ENCODE results near the gene SH2D1A. TPM values are rescaled to one million over a fixed set of nuclear protein-coding genes. Genes with fewer than 3 reads are reported as not detected.
"Not testable (repeated sequence)": the region's sequence is repeated elsewhere in the genome, so short reads cannot be mapped to it uniquely, and the experiment has no call there.

The SH2D1A gene
- total RNA-seq, 4 donors from 2014 or later, result not detected

DNA sequence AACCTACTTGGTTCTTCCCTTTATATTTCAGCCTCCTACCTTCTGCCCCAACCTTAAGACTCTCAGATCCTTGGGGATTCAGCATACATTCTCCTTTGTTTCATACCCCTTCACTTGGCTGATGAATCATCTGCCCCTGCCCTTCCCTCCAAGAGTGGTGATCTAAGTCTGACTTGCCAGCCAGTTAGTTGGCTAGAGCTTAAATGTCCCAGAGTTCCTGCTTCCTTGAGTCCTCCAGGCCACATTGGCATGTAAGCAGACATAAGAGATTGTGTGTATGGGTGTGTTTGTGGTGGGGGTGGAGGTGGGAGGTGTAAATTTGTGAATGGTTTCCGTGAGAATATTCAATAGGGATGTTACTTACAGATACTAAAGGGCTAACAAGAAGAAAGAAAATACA is 17.6 kb upstream of the SH2D1A start:
- TF ChIP-seq, protein P1, sequence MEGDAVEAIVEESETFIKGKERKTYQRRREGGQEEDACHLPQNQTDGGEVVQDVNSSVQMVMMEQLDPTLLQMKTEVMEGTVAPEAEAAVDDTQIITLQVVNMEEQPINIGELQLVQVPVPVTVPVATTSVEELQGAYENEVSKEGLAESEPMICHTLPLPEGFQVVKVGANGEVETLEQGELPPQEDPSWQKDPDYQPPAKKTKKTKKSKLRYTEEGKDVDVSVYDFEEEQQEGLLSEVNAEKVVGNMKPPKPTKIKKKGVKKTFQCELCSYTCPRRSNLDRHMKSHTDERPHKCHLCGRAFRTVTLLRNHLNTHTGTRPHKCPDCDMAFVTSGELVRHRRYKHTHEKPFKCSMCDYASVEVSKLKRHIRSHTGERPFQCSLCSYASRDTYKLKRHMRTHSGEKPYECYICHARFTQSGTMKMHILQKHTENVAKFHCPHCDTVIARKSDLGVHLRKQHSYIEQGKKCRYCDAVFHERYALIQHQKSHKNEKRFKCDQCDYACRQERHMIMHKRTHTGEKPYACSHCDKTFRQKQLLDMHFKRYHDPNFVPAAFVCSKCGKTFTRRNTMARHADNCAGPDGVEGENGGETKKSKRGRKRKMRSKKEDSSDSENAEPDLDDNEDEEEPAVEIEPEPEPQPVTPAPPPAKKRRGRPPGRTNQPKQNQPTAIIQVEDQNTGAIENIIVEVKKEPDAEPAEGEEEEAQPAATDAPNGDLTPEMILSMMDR (IDR thresholded peaks at IDR 0.05 in 4 of 5, conservative IDR thresholded peaks at IDR 0.05 in 1 of 5), result no peak
- no peak for TF ChIP-seq POLR2A (IDR thresholded peaks at IDR 0.05)
- intact Hi-C loops (cut with DNase I; ENCODE audit: low total_unique reads), result no loop called here
- H3K9me3 ChIP-seq, result no peaks in the 10 kb centered on the region
- DNase-seq (no peak), ATAC-seq (no peak)
- H3K4me3 ChIP-seq, result no peak overlapping the region
- no peaks in the 10 kb centered on the region for H3K36me3 ChIP-seq
- in situ Hi-C loops (cut with MboI; ENCODE audit: low sequenced_read_pairs in 4 of 4), result no loop called here
- no peaks in the 10 kb centered on the region for H3K27me3 ChIP-seq
- no peak overlapping the region for H3K27ac ChIP-seq
- H3K4me1 ChIP-seq, result no peaks in the 10 kb centered on the region

DNA sequence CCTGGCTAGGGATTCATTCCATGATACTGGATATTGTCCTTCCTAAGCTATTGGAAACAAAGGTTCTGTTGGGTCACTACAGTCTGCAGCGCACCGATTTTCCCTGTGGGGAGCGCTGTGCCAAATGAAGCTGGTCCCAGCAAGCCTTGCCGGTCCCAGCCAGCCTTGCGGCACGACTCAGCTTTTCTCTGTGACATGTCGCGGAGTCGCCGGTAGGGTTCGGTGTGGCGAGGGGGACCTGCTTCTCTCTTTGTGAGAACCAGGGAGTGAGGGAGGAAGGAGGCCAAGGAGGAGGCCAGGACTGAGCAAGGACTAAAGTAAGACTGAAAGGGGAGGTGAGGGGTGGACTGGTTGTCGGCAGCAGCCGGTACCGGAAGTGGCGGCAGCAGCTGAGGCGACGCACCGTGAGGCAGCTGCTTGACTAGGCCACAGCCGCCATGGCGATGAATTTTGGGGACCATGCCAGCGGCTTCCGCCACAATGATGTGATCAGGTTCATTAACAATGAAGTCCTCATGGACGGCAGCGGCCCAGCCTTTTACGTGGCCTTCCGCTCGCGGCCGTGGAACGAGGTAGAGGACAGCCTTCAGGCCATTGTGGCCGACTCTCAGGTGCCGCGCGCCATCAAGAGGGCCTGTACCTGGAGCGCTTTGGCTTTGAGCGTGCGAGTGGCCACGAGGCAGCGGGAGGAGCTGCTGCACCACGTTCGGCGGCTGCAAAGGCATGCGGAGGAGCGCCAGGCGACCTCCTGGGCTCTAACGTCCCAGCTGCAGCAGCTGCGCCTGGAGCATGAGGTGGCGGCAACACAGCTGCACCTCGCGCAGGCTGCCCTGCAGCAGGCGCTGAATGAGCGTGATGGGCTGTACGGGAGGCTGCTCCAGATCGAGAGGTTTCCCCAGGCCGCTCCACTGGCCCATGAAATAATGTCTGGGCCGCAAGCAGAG is 13.6 kb upstream of the SH2D1A start, which contains the start of gene TEX13D:
TSS of gene TEX13D (plus strand) at position 180 of the 944 bp plus-strand sequence. CDS start at position 438, 258 bp downstream.
- ATAC-seq, result no peak
- no peaks in the 10 kb centered on the region for H3K9me3 ChIP-seq
- H3K27me3 ChIP-seq, result no peaks in the 10 kb centered on the region
- H3K4me1 ChIP-seq, result no peaks in the 10 kb centered on the region
- no peaks in the 10 kb centered on the region for H3K36me3 ChIP-seq
- TF ChIP-seq POLR2A (IDR thresholded peaks at IDR 0.05), result no peak
- TF ChIP-seq, protein P1 (IDR thresholded peaks at IDR 0.05 in 4 of 5, conservative IDR thresholded peaks at IDR 0.05 in 1 of 5), result no peak
- H3K4me3 ChIP-seq, result no peak within 1 kb of the TSS
- intact Hi-C loops (cut with DNase I; ENCODE audit: low total_unique reads) (no loop called here), in situ Hi-C loops (cut with MboI; ENCODE audit: low sequenced_read_pairs in 4 of 4) (no loop called here)
- no peak within 1 kb of the TSS for H3K27ac ChIP-seq
- no peak for DNase-seq

- H3K36me3 ChIP-seq, result no peaks in the 10 kb centered on the region
- no peak overlapping the region for H3K27ac ChIP-seq
- H3K9me3 ChIP-seq, result no peaks in the 10 kb centered on the region
- TF ChIP-seq, protein P1 (IDR thresholded peaks at IDR 0.05 in 4 of 5, conservative IDR thresholded peaks at IDR 0.05 in 1 of 5), result no peak
- intact Hi-C loops (cut with DNase I; ENCODE audit: low total_unique reads), result no loop called here
- no peaks in the 10 kb centered on the region for H3K27me3 ChIP-seq
- no peaks in the 10 kb centered on the region for H3K4me1 ChIP-seq
- no peak for DNase-seq
- H3K4me3 ChIP-seq, result no peak overlapping the region
- in situ Hi-C loops (cut with MboI; ENCODE audit: low sequenced_read_pairs in 4 of 4), result no loop called here
- ATAC-seq, result no peak
These were observed 12.5 kb upstream of the SH2D1A start for GRCh38 chrX:124333862-124334261.

- intact Hi-C loops (cut with DNase I; ENCODE audit: low total_unique reads); in situ Hi-C loops (cut with MboI; ENCODE audit: low sequenced_read_pairs in 4 of 4); H3K4me3 ChIP-seq; H3K27ac ChIP-seq; H3K36me3 ChIP-seq; DNase-seq; H3K4me1 ChIP-seq; H3K9me3 ChIP-seq; H3K27me3 ChIP-seq; ATAC-seq: not testable (repeated sequence)
These were observed 11.8 kb upstream of the SH2D1A start for GRCh38 chrX:124334555-124334954.

- Histone ChIP-seq H3K27ac (no peak overlapping the region), H3K4me1 (no peaks in the 10 kb centered on the region), H3K27me3 (no peaks in the 10 kb centered on the region), H3K36me3 (no peaks in the 10 kb centered on the region), H3K9me3 (no peaks in the 10 kb centered on the region), H3K4me3 (no peak overlapping the region)
- no peak for TF ChIP-seq POLR2A (IDR thresholded peaks at IDR 0.05)
- TF ChIP-seq, protein P1 (IDR thresholded peaks at IDR 0.05 in 4 of 5, conservative IDR thresholded peaks at IDR 0.05 in 1 of 5), result no peak
- intact Hi-C loops (cut with DNase I; ENCODE audit: low total_unique reads) (no loop called here), in situ Hi-C loops (cut with MboI; ENCODE audit: low sequenced_read_pairs in 4 of 4) (no loop called here)
- DNase-seq, result no peak
- no peak for ATAC-seq
These were observed 10.8 kb upstream of the SH2D1A start for GRCh38 chrX:124335598-124335997.
